SH-SY5Y (cell line): ENCODE measurements around the gene RAB3D.

ENCODE experiments used
- GATA2 ChIP-seq: IDR thresholded peaks from 2 replicates; pipeline ENCODE4 v1.6.1; 2011; ENCODE audit warnings: mild to moderate bottlenecking, low read depth, low read length
- GATA3 ChIP-seq: IDR thresholded peaks from 2 replicates; pipeline ENCODE4 v1.6.1; 2011; ENCODE audit warnings: low read depth, mild to moderate bottlenecking, low read length, moderate library complexity

DNA sequence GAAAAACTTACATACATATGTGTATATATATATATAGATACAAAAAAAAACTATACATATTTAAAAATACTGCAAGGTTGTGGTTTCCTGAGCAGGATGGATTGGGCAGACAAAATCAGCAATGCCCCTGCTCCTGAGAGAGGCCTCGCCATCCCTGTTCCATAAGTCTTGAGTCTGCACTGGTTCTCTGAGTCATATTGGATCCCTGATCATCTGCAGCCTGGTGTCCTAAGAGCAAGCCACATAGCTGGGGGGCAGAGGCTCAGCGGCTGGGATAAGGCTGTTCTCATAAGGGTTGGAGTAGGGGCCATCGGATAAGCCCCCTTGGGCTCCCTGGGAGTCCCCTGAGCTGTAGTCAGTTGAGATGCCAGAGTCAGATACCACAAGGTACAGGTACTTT lies 38.3 kb upstream of the RAB3D start:
- no peak for TF ChIP-seq GATA2
- no peak for TF ChIP-seq GATA3
